Suprapubic skin (tissue), 4 donors: ENCODE results near the gene CCDC197. TPM values are rescaled to one million over a fixed set of nuclear protein-coding genes. Genes with fewer than 3 reads are reported as not detected.

Experiments
- DNase-seq, 2 donors: peaks; one replicate each; pipeline ENCODE4 v3.0.0-alpha.2; 2019; ENCODE audit warnings: low spot score in 2 of 2
- H3K27ac ChIP-seq: fragments of 200-600 bp; sonication (generic); one replicate; pipeline ENCODE4 v1.5.1; 2019
- H3K27me3 ChIP-seq: fragments of 200-600 bp; sonication (generic); one replicate; pipeline ENCODE4 v1.5.1; 2019
- H3K36me3 ChIP-seq: fragments of 200-600 bp; sonication (generic); one replicate; pipeline ENCODE4 v1.5.1; 2019
- H3K4me1 ChIP-seq: fragments of 200-600 bp; sonication (generic); one replicate; pipeline ENCODE4 v1.5.1; 2019
- H3K4me3 ChIP-seq: fragments of 200-600 bp; sonication (generic); one replicate; pipeline ENCODE4 v1.5.1; 2019; ENCODE audit warnings: mild to moderate bottlenecking
- H3K9me3 ChIP-seq: fragments of 200-600 bp; sonication (generic); one replicate; pipeline ENCODE4 v1.5.1; 2019
- EP300 ChIP-seq: sonication (generic); formaldehyde crosslinking; IDR thresholded peaks from one replicate; pipeline ENCODE4 v1.6.1; 2017; ENCODE audit warnings: antibody characterized with exemption
- POLR2A ChIP-seq, 2 donors: fragments of 450-650 bp; IDR thresholded peaks; one replicate each; pipeline ENCODE4 v1.6.1; 2017; ENCODE audit warnings: antibody characterized with exemption in 2 of 2, mild to moderate bottlenecking in 2 of 2, moderate library complexity in 2 of 2
- POLR2AphosphoS5 ChIP-seq, 3 donors: sonication (generic); formaldehyde crosslinking; IDR thresholded peaks; one replicate each; pipeline ENCODE4 v1.6.1; 2017; ENCODE audit warnings: antibody characterized with exemption in 3 of 3
- WGBS: methylation state at CpG from one replicate; pipeline ENCODE4 v1.1.5; 2018; 5-methylcytosine and 5-hydroxymethylcytosine counted together
- total RNA-seq, 4 donors: library from RNA; depleted of rRNA; stranded (reverse); fragments of >200 nt; gene quantifications; one replicate each; pipeline ENCODE4 v1.1.0, GENCODE V29; 2016
- TF ChIP-seq, protein P1 (sequence below), 2 donors: fragments of 200-600 bp in 1 of 2; fragments of 450-650 bp in 1 of 2; sonication (generic) in 1 of 2; IDR thresholded peaks; one replicate each; pipeline ENCODE4 v1.5.1; 2016 to 2019; ENCODE audit warnings: antibody characterized with exemption in 2 of 2, mild to moderate bottlenecking in 1 of 2, moderate library complexity in 1 of 2

CCDC197 gene
- total RNA-seq, 4 donors from 2014 or later = not detected

DNA sequence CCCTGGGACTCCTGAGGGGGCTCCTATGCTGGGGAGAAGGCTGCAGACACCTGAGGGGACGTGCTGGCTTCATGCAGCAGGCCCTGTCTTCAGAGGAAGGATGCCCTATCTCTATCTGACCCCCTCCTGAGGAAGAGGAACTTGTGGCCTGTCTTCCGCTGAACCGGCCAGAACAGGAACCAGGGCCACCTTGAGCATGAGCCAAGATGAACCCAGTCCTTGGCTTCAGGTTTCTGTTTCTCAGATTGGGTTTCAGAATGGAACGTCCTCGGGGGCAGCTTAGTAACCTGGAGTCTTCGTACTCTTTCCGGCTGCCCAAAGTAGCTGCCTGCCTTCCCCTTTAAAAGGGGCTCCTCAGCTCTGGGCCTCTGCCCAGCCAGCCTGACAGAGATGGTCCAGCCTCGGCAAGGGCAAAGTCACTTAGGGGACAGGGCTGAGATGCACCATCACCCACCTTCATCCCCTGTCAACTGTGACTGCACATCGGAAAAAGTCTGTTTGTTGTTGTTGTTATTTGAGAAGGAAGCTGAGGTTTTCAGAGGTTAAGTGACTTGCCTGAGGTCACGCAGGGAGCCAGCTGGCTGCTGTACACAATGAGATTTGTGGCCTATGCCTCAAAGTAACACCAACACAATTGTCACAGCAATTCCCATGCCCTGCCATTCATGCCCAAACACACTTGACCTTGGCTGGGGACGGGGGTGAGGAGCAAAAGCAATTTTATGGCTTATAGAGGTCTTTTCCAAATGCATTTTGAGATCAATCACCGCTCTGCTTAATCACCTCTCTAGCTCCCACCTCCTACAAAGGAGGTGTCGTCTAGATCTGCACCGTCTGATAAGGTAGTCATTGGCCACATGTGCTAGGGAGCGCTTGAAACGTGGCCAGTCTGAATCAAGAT is 34.1 kb upstream of the CCDC197 start:
- 69% methylated on average over 9 of the region's 16 CpGs for WGBS
- Histone ChIP-seq H3K9me3 (no peaks in the 10 kb centered on the region), H3K27ac (no peak overlapping the region), H3K36me3 (no peaks in the 10 kb centered on the region), H3K4me1 (peaks cover 7% of the 10 kb centered on the region), H3K27me3 (no peaks in the 10 kb centered on the region), H3K4me3 (no peak overlapping the region)
- no peak for TF ChIP-seq EP300
- TF ChIP-seq POLR2AphosphoS5 (IDR thresholded peaks at IDR 0.05) = no peak
- TF ChIP-seq POLR2A (IDR thresholded peaks at IDR 0.05) = no peak
- TF ChIP-seq, protein P1, sequence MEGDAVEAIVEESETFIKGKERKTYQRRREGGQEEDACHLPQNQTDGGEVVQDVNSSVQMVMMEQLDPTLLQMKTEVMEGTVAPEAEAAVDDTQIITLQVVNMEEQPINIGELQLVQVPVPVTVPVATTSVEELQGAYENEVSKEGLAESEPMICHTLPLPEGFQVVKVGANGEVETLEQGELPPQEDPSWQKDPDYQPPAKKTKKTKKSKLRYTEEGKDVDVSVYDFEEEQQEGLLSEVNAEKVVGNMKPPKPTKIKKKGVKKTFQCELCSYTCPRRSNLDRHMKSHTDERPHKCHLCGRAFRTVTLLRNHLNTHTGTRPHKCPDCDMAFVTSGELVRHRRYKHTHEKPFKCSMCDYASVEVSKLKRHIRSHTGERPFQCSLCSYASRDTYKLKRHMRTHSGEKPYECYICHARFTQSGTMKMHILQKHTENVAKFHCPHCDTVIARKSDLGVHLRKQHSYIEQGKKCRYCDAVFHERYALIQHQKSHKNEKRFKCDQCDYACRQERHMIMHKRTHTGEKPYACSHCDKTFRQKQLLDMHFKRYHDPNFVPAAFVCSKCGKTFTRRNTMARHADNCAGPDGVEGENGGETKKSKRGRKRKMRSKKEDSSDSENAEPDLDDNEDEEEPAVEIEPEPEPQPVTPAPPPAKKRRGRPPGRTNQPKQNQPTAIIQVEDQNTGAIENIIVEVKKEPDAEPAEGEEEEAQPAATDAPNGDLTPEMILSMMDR (IDR thresholded peaks at IDR 0.05) = no peak
- DNase-seq = no peak

DNA sequence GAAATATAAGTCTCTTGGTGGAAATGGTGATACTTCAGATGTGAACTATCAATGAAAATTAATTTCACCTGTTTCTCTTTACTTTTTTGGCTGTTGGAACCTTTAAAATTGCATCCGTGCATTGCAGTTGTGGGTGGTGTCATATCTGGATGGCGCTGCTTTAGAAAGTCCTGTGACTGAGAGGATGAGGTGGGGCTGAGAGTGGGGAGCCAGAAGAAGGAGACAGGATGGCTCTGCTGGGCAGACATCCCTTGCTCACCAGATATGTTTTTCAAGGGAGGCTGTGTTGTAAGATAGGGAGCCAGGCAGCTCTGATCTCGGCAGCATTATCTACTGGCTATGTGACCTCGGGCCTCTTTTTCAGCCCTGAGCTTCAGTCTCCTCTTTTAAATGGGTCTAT is 33.4 kb upstream of the CCDC197 start:
- peaks cover 7% of the 10 kb centered on the region for H3K4me1 ChIP-seq
- no peak for DNase-seq

DNA sequence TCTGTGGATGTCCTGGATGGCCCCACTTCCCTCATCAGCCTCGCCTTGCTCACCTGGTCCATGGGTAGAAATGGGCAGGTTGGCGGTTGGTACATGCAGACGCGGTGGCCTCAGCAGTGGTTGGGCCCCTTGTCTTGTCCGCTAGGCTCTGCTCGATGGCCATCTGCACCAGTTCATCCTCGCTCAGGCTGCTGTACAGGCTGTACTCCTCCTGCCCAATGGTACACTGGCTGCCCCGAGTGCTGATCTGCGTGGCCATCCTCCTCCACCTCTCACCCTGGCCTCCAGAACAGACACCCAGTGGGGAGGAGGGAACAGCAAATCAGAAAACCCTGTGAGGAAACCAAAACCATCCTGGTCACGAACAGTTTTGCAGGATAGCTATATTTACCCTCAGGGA is 32.8 kb upstream of the CCDC197 start:
- TF ChIP-seq EP300 = no peak
- no peak for TF ChIP-seq POLR2AphosphoS5 (IDR thresholded peaks at IDR 0.05)
- TF ChIP-seq, protein P1 (IDR thresholded peaks at IDR 0.05) = no peak
- TF ChIP-seq POLR2A (IDR thresholded peaks at IDR 0.05) = no peak
- 97% methylated on average over 10 of the region's 10 CpGs for WGBS

More for the DNA sequence above, 33.4 kb upstream of the CCDC197 start:
- Histone ChIP-seq H3K4me3 (no peak overlapping the region), H3K36me3 (no peaks in the 10 kb centered on the region), H3K27ac (no peak overlapping the region), H3K27me3 (no peaks in the 10 kb centered on the region), H3K9me3 (no peaks in the 10 kb centered on the region)
- 89% methylated on average over 4 of the region's 4 CpGs for WGBS
- TF ChIP-seq POLR2AphosphoS5 (IDR thresholded peaks at IDR 0.05) (no peak), EP300 (no peak), POLR2A (IDR thresholded peaks at IDR 0.05) (no peak)
- TF ChIP-seq, protein P1 (IDR thresholded peaks at IDR 0.05) = no peak

DNA sequence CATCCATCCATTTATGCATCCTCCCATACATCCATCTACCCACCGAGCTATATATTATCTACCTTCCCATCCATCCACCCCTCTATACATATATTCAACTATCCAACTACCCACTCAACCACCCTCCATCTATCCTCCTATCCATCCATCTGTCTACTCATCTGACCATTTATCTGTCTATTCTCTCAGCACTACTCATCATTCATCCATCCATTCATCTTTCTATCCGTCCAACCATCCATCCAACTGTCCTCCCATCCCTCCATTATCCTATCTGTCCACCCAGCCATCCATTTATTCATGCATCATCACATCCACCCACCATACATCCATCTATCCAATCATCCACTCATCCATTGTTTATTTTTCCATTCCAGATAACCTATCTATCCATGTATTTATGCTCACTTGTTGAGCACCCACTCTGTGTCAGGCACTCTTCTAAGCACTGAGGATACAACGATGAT is 32.2 kb upstream of the CCDC197 start:
- H3K36me3 ChIP-seq = no peaks in the 10 kb centered on the region
- WGBS = 93% methylated on average over 3 of the region's 3 CpGs
- H3K4me3 ChIP-seq = no peak overlapping the region
- no peak overlapping the region for H3K27ac ChIP-seq
- peaks cover 5% of the 10 kb centered on the region for H3K4me1 ChIP-seq
- no peak for TF ChIP-seq EP300
- TF ChIP-seq, protein P1 (IDR thresholded peaks at IDR 0.05) = no peak
- TF ChIP-seq POLR2AphosphoS5 (IDR thresholded peaks at IDR 0.05) = no peak
- no peak for TF ChIP-seq POLR2A (IDR thresholded peaks at IDR 0.05)
- no peaks in the 10 kb centered on the region for H3K27me3 ChIP-seq
- no peak for DNase-seq
- no peaks in the 10 kb centered on the region for H3K9me3 ChIP-seq

More for the DNA sequence above, 32.8 kb upstream of the CCDC197 start:
- Histone ChIP-seq H3K36me3 (no peaks in the 10 kb centered on the region), H3K4me1 (peaks cover 10% of the 10 kb centered on the region), H3K27ac (no peak overlapping the region), H3K9me3 (no peaks in the 10 kb centered on the region), H3K27me3 (no peaks in the 10 kb centered on the region), H3K4me3 (no peak overlapping the region)
- no peak for DNase-seq

DNA sequence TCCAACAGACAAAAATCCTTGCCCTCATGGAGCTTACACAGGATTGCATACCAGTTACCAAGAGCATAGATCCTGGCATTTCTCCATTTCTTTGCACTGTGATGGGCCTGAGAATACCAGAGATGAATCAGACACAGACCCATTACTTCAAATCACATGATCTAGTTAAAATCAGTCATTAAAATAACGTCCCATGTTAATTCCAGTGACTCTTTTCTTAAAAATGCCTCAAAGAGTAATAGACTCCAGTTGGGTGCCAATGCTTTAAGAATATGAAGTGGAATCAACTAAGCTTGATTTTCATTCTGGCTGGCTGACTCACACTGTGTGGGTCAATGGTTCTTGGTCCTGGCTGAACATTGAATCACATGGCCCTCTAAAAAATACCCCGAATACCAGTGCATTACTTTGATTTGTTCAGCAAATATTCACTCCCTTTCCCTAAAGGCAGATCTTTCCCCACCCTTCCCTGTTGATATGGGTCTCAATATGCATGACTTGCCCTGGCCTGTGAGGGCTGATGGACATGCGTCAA is 31.7 kb upstream of the CCDC197 start:
- Histone ChIP-seq H3K27ac (no peak overlapping the region), H3K4me3 (no peak overlapping the region), H3K27me3 (no peaks in the 10 kb centered on the region), H3K4me1 (peaks cover 5% of the 10 kb centered on the region), H3K36me3 (no peaks in the 10 kb centered on the region), H3K9me3 (no peaks in the 10 kb centered on the region)
- TF ChIP-seq EP300 = no peak
- TF ChIP-seq POLR2A (IDR thresholded peaks at IDR 0.05) = no peak
- TF ChIP-seq, protein P1 (IDR thresholded peaks at IDR 0.05) = no peak
- TF ChIP-seq POLR2AphosphoS5 (IDR thresholded peaks at IDR 0.05) = no peak
- WGBS = 65% methylated on average over 3 of the region's 3 CpGs
- no peak for DNase-seq
